Glutamatergic neuron (in vitro differentiated cells): Measurements from ENCODE around the gene SLC20A1. TPM values are rescaled to one million over a fixed set of nuclear protein-coding genes. Genes with fewer than 3 reads are reported as not detected.
A peak's percentile ranks its signal among the peaks of the same experiment; 100 is the strongest.

ENCODE experiments used
- DNase-seq: peaks from one replicate; pipeline ENCODE4 v3.0.0; 2022
- H3K27ac Mint-ChIP-seq: one replicate; pipeline ENCODE4 v1.8.0; 2020; ENCODE audit warnings: mild to moderate bottlenecking, mixed read lengths, inconsistent platforms; ENCODE audit not compliant: unreplicated experiment
- H3K27me3 Mint-ChIP-seq: one replicate; pipeline ENCODE4 v1.8.0; 2020; ENCODE audit warnings: mild to moderate bottlenecking, moderate library complexity, mixed read lengths, inconsistent platforms; ENCODE audit not compliant: unreplicated experiment
- H3K36me3 Mint-ChIP-seq: one replicate; pipeline ENCODE4 v1.8.0; 2020; ENCODE audit warnings: mild to moderate bottlenecking, mixed read lengths, inconsistent platforms; ENCODE audit not compliant: unreplicated experiment
- H3K4me1 Mint-ChIP-seq: one replicate; pipeline ENCODE4 v1.8.0; 2020; ENCODE audit warnings: mild to moderate bottlenecking, low read depth, mixed read lengths, inconsistent platforms; ENCODE audit not compliant: unreplicated experiment
- H3K4me3 Mint-ChIP-seq: one replicate; pipeline ENCODE4 v1.8.0; 2020; ENCODE audit warnings: mild to moderate bottlenecking, mixed read lengths, inconsistent platforms; ENCODE audit not compliant: unreplicated experiment
- H3K9me3 Mint-ChIP-seq: one replicate; pipeline ENCODE4 v1.8.0; 2020; ENCODE audit warnings: mild to moderate bottlenecking, moderate library complexity, mixed read lengths, inconsistent platforms; ENCODE audit not compliant: unreplicated experiment
- CTCF ChIP-seq: fragments of 200-600 bp; sonication (generic); IDR thresholded peaks from one replicate; pipeline ENCODE4 v1.5.0; 2021; ENCODE audit not compliant: partially characterized antibody, unreplicated experiment
- long read RNA-seq: library from polyadenylated mRNA; unstranded; transcript quantifications from one replicate; pipeline ENCODE4 v2.0.0, GENCODE V29; 2020; ENCODE audit not compliant: unreplicated experiment
- total RNA-seq: library from RNA; stranded (reverse); fragmentation: NEBNext Ultra II Directional; extraction: Animal tissue kit (Norgen Biotek cat#: 25700); gene quantifications from one replicate; pipeline ENCODE4 v1.2.1, GENCODE V29; 2021; ENCODE audit not compliant: unreplicated experiment

Gene SLC20A1
- 73.0 TPM for total RNA-seq
- long read RNA-seq, transcript SLC20A1-201 (11 exons, 3,381 nt): major isoform, 14 of 17 reads
- long read RNA-seq, partial matches to known transcripts: 2 of 17 reads
- long read RNA-seq, other reads (novel, unspliced or antisense): 1 of 17 reads

- DNase-seq: peak; percentile 98
- Mint-ChIP-seq H3K36me3 (no peaks in the 10 kb centered on the region), H3K4me3 (peak within 1 kb of the TSS; percentile 97), H3K27me3 (peaks cover 11% of the 10 kb centered on the region), H3K27ac (peak within 1 kb of the TSS; percentile 86), H3K9me3 (peaks cover 10% of the 10 kb centered on the region), H3K4me1 (peaks cover 11% of the 10 kb centered on the region)
- TF ChIP-seq CTCF: peak; percentile 85
Observed at GRCh38 chr2:112645310-112646101, at the start of gene SLC20A1. TSS of gene SLC20A1 (plus strand) at chr2:112645939. CDS start at chr2:112646829, 890 bp downstream.

- Mint-ChIP-seq H3K27ac (no peak overlapping the region), H3K9me3 (peaks cover 2% of the 10 kb centered on the region), H3K4me3 (no peak overlapping the region), H3K4me1 (no peaks in the 10 kb centered on the region), H3K27me3 (no peaks in the 10 kb centered on the region), H3K36me3 (no peaks in the 10 kb centered on the region)
- DNase-seq: no peak
- TF ChIP-seq CTCF: no peak
Observed at GRCh38 chr2:112597537-112598322, 48.0 kb upstream of the SLC20A1 start.

- Mint-ChIP-seq H3K36me3 (no peaks in the 10 kb centered on the region), H3K9me3 (peaks cover 2% of the 10 kb centered on the region), H3K4me3 (no peak overlapping the region), H3K27me3 (no peaks in the 10 kb centered on the region), H3K27ac (no peak overlapping the region), H3K4me1 (no peaks in the 10 kb centered on the region)
- no peak for DNase-seq
- no peak for TF ChIP-seq CTCF
Observed at GRCh38 chr2:112600634-112601033, 45.1 kb upstream of the SLC20A1 start.

- TF ChIP-seq CTCF: no peak
- Mint-ChIP-seq H3K9me3 (peaks cover 2% of the 10 kb centered on the region), H3K4me1 (no peaks in the 10 kb centered on the region), H3K27ac (no peak overlapping the region), H3K4me3 (no peak overlapping the region), H3K36me3 (no peaks in the 10 kb centered on the region), H3K27me3 (no peaks in the 10 kb centered on the region)
- no peak for DNase-seq
Observed at GRCh38 chr2:112601754-112602153, 44.0 kb upstream of the SLC20A1 start.
